ENCODE measurements around the gene EPHA6.

EPHA6 gene

DNA sequence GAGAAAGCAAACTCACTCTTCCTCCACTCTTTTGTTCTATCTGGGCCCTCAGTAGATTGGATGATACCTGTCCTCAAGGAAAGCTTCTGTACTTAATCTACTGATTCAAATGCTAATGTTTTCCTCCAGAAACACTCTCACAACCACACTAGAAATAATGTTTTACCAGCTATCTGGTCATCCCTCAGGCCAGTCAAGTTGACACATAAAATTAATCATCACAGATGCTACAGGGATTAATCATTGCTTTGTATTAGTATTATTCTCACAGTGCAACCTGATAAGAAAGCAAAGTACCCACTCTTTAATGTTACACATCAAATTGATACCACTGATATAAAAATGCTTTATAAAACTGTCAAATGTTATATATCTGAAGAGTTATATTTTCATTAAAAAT, 897.3 kb downstream of the EPHA6 start:
- Histone ChIP-seq H3K4me2 (ENCODE audit: low read length) (no peak overlapping the region), H3K4me1 (ENCODE audit: insufficient read depth, low read length, severe bottlenecking) (no peaks in the 10 kb centered on the region), H3K9me3 (ENCODE audit: low read length) (no peaks in the 10 kb centered on the region), H3K79me2 (ENCODE audit: insufficient read depth, low read length) (no peaks in the 10 kb centered on the region), H2AFZ (ENCODE audit: low read length) (no peak overlapping the region), H3F3A (ENCODE audit: insufficient read depth, low read length) (no peaks in the 10 kb centered on the region), H4K20me1 (ENCODE audit: insufficient read depth, low read length) (no peaks in the 10 kb centered on the region), H3K27ac (ENCODE audit: low read depth, low read length, poor library complexity, severe bottlenecking) (no peak overlapping the region), H3K27me3 (ENCODE audit: insufficient read depth, low read length) (no peaks in the 10 kb centered on the region), H3K36me3 (ENCODE audit: insufficient read depth, low read length) (no peaks in the 10 kb centered on the region), H3K9me2 (ENCODE audit: low read depth, low read length) (no peaks in the 10 kb centered on the region), H3K9ac (ENCODE audit: low read length) (no peak overlapping the region), H3K4me3 (ENCODE audit: low read depth, low read length, poor library complexity, severe bottlenecking) (no peak overlapping the region)
- TF ChIP-seq EZH2 (IDR thresholded peaks at IDR 0.05; ENCODE audit: borderline replicate concordance, low read length): no peak
- TF ChIP-seq, protein P1, sequence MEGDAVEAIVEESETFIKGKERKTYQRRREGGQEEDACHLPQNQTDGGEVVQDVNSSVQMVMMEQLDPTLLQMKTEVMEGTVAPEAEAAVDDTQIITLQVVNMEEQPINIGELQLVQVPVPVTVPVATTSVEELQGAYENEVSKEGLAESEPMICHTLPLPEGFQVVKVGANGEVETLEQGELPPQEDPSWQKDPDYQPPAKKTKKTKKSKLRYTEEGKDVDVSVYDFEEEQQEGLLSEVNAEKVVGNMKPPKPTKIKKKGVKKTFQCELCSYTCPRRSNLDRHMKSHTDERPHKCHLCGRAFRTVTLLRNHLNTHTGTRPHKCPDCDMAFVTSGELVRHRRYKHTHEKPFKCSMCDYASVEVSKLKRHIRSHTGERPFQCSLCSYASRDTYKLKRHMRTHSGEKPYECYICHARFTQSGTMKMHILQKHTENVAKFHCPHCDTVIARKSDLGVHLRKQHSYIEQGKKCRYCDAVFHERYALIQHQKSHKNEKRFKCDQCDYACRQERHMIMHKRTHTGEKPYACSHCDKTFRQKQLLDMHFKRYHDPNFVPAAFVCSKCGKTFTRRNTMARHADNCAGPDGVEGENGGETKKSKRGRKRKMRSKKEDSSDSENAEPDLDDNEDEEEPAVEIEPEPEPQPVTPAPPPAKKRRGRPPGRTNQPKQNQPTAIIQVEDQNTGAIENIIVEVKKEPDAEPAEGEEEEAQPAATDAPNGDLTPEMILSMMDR (IDR thresholded peaks at IDR 0.05; ENCODE audit: low read length): no peak

DNA sequence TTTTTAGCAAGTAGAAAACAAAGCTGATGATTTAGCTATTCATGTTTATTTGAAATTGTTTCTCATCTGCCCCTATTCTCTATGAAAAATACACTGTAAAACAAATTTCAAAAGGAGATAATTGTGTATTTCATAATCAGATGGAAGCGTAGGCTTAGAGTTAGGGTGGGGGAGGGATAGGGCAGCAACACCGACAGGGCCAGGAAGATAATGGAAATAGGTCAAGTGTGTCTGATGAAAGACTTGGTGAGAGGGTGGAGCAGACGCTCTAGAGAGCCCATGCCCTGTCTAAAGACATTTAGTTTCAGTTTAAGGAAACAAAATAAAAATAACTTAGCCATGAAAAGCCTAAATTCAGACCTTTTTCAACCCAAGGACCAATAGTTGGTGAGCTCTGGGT, 898.5 kb downstream of the EPHA6 start:
- H3K4me3 ChIP-seq (ENCODE audit: low read depth, low read length, poor library complexity, severe bottlenecking): no peak overlapping the region
- no peak overlapping the region for H3K27ac ChIP-seq (ENCODE audit: low read depth, low read length, poor library complexity, severe bottlenecking)
- H2AFZ ChIP-seq (ENCODE audit: low read length): no peak overlapping the region
- H3F3A ChIP-seq (ENCODE audit: insufficient read depth, low read length): no peaks in the 10 kb centered on the region
- TF ChIP-seq, protein P1 (IDR thresholded peaks at IDR 0.05; ENCODE audit: low read length): no peak
- TF ChIP-seq EZH2 (IDR thresholded peaks at IDR 0.05; ENCODE audit: borderline replicate concordance, low read length): no peak
- H3K27me3 ChIP-seq (ENCODE audit: insufficient read depth, low read length): no peaks in the 10 kb centered on the region
- no peaks in the 10 kb centered on the region for H4K20me1 ChIP-seq (ENCODE audit: insufficient read depth, low read length)
- no peaks in the 10 kb centered on the region for H3K9me2 ChIP-seq (ENCODE audit: low read depth, low read length)
- H3K79me2 ChIP-seq (ENCODE audit: insufficient read depth, low read length): no peaks in the 10 kb centered on the region
- H3K36me3 ChIP-seq (ENCODE audit: insufficient read depth, low read length): no peaks in the 10 kb centered on the region
- no peak overlapping the region for H3K4me2 ChIP-seq (ENCODE audit: low read length)
- H3K9ac ChIP-seq (ENCODE audit: low read length): no peak overlapping the region
- no peaks in the 10 kb centered on the region for H3K4me1 ChIP-seq (ENCODE audit: insufficient read depth, low read length, severe bottlenecking)
- H3K9me3 ChIP-seq (ENCODE audit: low read length): no peaks in the 10 kb centered on the region

DNA sequence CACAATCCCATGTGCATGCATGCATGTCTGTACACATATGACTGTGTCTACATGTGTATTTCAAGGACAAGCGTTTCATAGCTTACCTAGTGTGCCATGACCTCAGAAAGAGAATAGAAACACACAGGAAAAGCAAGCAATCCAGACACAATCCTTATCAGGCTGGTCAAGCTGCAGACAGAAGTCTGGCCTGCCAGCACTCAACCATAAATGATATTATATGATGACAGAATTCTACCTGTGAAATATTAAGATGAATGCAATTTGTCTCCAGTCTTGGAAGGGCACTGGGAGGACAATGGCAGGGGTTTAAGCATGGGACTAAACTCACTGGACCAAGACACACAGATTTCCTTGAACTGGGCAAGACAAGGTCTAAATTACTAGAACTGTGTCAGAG, 899.2 kb downstream of the EPHA6 start:
- H3K27ac ChIP-seq (ENCODE audit: low read depth, low read length, poor library complexity, severe bottlenecking): no peak overlapping the region
- H3K79me2 ChIP-seq (ENCODE audit: insufficient read depth, low read length): no peaks in the 10 kb centered on the region
- H3K9me3 ChIP-seq (ENCODE audit: low read length): no peaks in the 10 kb centered on the region
- no peak for TF ChIP-seq EZH2 (IDR thresholded peaks at IDR 0.05; ENCODE audit: borderline replicate concordance, low read length)
- TF ChIP-seq, protein P1 (IDR thresholded peaks at IDR 0.05; ENCODE audit: low read length): no peak
- H3K4me3 ChIP-seq (ENCODE audit: low read depth, low read length, poor library complexity, severe bottlenecking): no peak overlapping the region
- H3F3A ChIP-seq (ENCODE audit: insufficient read depth, low read length): no peaks in the 10 kb centered on the region
- no peak overlapping the region for H2AFZ ChIP-seq (ENCODE audit: low read length)
- H3K9ac ChIP-seq (ENCODE audit: low read length): no peak overlapping the region
- no peaks in the 10 kb centered on the region for H3K9me2 ChIP-seq (ENCODE audit: low read depth, low read length)
- H3K36me3 ChIP-seq (ENCODE audit: insufficient read depth, low read length): no peaks in the 10 kb centered on the region
- H3K4me2 ChIP-seq (ENCODE audit: low read length): no peak overlapping the region
- H3K27me3 ChIP-seq (ENCODE audit: insufficient read depth, low read length): no peaks in the 10 kb centered on the region
- H4K20me1 ChIP-seq (ENCODE audit: insufficient read depth, low read length): no peaks in the 10 kb centered on the region
- no peaks in the 10 kb centered on the region for H3K4me1 ChIP-seq (ENCODE audit: insufficient read depth, low read length, severe bottlenecking)

Data from OCI-LY1 (cell line).